NB4 (cell line): ENCODE data around the gene ME3.

Experiments used
- DNase-seq: peaks from one replicate; pipeline ENCODE4 v3.0.0; 2010; ENCODE audit warnings: low read depth
- H3K4me3 ChIP-seq: one replicate; pipeline ENCODE4 v1.5.1; 2011; ENCODE audit warnings: mild to moderate bottlenecking, low read depth, low read length, moderate library complexity
- CTCF ChIP-seq: IDR thresholded peaks from one replicate; pipeline ENCODE4 v1.5.1; 2012; ENCODE audit warnings: low read depth, low read length
- MAX ChIP-seq: IDR thresholded peaks from 2 replicates; pipeline ENCODE4 v1.6.1; 2011; ENCODE audit warnings: low read depth, low read length
- MYC ChIP-seq: IDR thresholded peaks from 2 replicates; pipeline ENCODE4 v1.6.1; 2011; ENCODE audit warnings: low read depth, low read length
- POLR2A ChIP-seq: IDR thresholded peaks from 2 replicates; pipeline ENCODE4 v1.6.1; 2011; ENCODE audit warnings: mild to moderate bottlenecking; ENCODE audit not compliant: insufficient read length; ENCODE audit errors: extremely low read depth

The ME3 gene

GRCh38 chr11:86500500-86501140 is 171.8 kb downstream of the ME3 start:
- H3K4me3 ChIP-seq = no peak overlapping the region
- TF ChIP-seq MAX = no peak
- no peak for TF ChIP-seq MYC
- TF ChIP-seq POLR2A = no peak
- TF ChIP-seq CTCF = no peak
- DNase-seq = no peak

GRCh38 chr11:86499723-86500129 is 172.7 kb downstream of the ME3 start:
- DNase-seq = no peak
- TF ChIP-seq MAX (no peak), POLR2A (no peak), CTCF (no peak), MYC (no peak)
- H3K4me3 ChIP-seq = no peak overlapping the region

- no peak for DNase-seq
- TF ChIP-seq POLR2A (no peak), MAX (no peak), CTCF (no peak)
- H3K4me3 ChIP-seq = no peak overlapping the region
Measured at GRCh38 chr11:86497836-86498235, 174.6 kb downstream of the ME3 start.

GRCh38 chr11:86497310-86497709 is 175.1 kb downstream of the ME3 start:
- H3K4me3 ChIP-seq = no peak overlapping the region
- TF ChIP-seq CTCF = no peak
- no peak for TF ChIP-seq MAX
- no peak for TF ChIP-seq POLR2A
- TF ChIP-seq MYC = no peak
- no peak for DNase-seq

GRCh38 chr11:86495351-86495750 is 177.1 kb downstream of the ME3 start:
- no peak for DNase-seq
- TF ChIP-seq CTCF (no peak), POLR2A (no peak), MAX (no peak), MYC (no peak)
- no peak overlapping the region for H3K4me3 ChIP-seq
